COLO829 (cell line): Measurements from ENCODE around the gene SP140L.
"Not testable (repeated sequence)": the region's sequence is repeated elsewhere in the genome, so short reads cannot be mapped to it uniquely, and the experiment has no call there.

Source experiments
- DNase-seq: peaks from one replicate; pipeline ENCODE4 v3.0.0; 2012; ENCODE audit warnings: low spot score

SP140L gene

DNA sequence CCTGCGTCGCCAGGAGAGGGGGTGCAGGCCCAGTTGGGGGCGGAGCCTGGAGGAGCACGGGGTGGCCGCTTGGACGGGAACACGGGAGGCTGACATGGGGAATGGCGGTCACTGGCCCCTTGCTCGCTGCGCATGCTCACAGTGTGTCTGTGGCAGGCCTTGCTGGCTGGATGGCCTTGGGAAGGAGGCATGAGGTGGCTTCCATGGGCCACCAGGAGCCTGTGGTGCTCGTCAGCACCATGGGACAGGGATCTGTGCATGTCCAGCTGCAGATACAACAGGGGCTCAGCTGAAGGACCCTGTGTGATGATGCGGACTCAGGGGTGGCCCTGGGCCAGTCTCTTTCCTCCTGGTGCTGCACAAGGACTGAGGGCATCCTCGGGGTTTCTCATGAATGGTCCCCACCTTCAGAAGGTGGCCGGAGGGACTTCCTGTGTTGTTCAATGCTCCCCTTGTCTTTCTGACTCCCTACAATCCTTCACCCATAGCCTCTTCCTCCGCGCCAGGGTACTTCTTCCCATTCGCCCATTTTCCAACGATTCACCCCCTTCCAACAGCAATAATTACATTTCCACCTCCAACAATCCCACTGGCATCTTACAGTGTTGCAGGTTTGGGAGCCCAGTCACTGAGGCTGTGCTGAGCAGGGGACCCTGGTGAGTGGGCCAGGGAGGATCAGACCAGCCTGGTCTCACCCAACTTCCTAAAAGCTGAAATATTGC, 3.4 kb upstream of the SP140L start:
- DNase-seq = peak; percentile 42

DNA sequence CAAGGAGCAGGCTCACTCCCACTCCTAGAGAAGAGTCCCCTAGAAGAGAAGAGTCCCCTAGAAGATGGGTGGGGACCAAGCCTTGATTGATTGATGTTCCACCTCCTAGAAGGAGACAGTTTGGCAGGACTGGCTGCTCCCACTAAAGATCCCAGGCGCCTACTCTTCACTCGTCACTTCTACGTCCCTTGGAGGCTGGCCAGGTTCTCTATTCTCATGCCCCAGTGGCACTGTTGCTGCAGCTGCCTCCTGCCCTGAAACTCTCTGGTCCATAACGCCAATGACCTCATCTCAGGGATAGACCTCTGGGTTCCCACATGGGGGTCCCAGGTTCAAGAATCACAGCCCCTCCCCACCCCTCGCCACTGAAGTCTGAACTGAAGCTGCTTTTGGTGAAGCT, 2.5 kb upstream of the SP140L start:
- no peak for DNase-seq

DNA sequence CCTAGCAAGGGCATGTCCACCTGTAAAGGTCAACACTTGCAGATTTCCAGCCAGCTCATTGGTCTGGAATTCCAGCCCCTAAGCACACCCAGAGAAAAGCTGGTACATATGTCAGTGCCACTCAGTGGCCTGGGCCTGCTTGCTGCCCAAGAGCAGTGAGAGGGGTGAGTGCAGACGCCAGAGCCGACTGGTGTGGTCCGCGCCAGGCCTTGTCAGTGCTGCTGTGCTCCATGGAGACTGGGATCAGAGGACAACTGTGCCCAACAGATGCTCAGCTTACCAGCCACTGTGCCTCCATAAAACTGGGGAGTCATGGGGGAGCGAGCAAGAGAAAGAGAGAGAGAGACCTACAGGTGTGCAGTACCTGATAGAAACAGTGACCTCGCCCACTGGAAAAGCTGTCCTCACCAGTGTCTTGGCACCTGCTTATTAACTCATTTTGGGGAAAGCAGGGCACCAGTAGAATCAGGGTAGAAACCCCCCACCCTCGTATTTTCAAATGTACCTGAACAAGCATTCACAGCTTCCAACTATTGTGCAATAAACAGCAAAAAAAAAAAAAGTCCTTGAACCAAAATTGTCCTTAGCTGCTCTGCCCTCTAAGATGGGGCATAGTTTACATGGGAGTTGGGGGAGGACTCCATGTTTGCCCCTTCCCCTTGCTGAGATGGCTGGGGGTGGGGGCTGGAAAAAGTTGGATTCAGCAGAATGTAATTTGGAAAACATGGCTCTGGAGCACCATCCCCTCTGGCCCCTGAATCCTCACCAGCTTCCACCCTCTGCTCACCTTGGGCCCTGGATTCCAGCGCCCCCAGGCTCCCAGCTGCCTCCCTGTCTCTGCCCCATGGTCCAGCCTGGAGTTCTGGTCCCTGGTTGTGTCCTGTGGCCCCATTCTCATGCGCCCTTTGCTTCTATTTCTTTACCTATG, 1.4 kb upstream of the SP140L start:
- DNase-seq = no peak

DNA sequence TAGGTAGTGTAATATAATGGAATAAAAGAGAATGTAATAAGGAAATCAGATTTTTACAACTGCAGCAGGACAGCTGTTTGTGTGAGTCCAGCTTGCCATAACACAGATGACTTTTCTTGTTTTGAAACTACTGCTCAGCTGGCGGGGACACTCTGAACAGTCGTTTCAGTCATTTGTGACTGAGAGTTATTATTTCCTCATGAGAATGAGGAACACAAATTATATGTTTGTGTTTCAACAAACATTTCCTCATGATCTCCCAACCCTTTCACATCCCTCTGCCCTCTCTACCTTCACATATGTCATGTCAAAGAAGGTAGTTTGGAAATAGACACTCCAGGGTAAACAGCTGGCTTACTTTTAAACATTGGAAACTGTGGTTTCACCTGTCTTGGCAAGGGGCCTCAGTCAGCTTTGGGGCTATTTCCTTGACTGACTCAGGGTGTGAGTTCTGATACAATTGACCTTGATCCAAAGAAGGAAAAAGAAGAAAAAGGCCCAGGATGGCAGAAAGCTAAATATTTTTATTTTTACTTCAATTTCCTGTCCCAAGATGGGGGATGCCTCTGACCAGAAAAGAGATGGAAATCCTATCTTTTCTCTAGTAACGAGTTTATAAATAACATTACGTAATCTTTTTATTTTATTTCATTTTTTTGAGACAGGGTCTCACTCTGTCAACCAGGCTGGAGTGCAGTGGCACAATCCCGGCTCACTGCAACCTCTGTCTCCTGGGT, 593 bp downstream of the SP140L start:
- peak; percentile 13 for DNase-seq

DNA sequence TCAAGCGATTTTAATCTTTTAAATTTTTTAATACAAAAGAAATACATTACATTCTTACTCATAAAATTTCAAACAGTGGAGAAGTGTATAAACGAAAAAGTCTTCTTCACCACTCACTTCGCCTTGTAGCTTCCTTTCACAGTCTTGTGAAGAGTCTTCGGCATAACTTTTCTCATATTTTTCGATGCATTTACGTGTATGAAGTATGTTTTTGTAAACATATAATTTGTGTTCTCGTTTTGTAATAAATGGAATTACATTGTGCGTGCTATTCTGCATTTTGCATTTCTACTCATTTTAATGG, 1.1 kb downstream of the SP140L start:
- DNase-seq = no peak

DNA sequence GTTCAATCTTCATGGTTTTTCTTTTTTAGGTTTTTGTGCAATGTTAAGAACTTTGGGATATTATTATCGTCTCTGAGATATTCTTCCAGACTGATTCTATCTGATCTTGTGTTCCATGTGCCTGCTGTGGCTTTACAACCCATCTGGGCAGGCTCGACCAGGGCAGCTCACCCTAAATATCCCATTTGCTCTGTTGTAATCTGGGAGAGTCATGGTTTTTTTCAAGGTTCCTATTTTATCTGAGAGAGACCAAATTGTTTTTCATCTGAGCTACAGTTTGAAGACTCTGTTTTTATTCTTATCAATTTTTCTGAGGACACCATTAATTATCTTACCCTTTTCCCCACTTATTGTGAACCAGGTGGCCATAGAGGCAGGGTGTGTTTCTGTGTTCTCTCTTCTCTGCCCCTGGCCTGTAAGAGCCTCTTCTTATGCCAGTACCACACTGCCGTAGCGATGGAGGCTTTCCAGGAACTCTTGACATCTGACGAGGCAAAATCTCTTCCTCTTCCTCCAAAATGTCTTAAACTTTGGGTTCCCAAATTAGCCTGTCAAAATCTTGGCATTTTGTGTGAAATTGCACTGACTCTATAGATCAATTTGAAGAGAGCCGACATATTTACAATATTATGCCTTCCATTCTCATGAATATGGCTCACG, 3.1 kb downstream of the SP140L start:
- no peak for DNase-seq

DNA sequence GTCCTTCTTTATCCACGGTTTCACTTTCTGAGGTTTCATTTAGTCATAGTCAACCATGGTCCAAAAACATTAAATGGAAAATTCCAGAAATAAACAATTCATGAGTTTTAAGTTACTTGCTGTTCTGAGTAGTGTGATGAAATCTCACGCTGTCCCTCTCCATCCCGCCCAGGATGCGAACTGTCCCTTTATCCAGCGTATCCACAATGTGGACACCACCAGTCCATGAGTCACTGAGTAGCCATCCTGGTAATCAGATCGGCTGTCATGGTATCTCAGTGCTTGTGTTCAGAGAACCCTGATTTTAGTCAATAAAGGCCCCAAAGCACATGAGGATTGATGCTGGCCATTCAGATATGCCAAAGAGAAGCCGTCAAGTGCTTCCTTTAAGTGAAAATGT, 3.7 kb downstream of the SP140L start:
- no peak for DNase-seq

DNA sequence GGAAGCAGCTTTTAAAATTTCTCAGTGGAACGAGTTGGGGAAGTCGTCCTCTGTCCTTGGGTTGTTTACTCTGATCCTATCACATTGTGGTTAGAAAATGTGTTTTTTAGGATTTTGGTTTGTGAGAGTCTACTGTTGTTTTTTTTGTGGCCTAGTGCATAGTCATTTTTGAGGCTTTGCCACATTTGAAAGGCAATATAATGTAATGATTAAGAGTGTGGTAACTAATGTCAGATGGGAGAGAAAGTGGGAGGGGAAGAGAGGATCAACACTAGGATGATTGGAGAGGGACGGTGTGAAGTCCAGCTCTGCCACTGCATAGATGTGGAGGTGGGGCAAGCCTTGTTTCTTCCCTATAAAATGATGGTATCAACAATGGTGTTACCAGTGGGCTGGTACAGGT, 8.5 kb downstream of the SP140L start:
- DNase-seq = no peak

DNA sequence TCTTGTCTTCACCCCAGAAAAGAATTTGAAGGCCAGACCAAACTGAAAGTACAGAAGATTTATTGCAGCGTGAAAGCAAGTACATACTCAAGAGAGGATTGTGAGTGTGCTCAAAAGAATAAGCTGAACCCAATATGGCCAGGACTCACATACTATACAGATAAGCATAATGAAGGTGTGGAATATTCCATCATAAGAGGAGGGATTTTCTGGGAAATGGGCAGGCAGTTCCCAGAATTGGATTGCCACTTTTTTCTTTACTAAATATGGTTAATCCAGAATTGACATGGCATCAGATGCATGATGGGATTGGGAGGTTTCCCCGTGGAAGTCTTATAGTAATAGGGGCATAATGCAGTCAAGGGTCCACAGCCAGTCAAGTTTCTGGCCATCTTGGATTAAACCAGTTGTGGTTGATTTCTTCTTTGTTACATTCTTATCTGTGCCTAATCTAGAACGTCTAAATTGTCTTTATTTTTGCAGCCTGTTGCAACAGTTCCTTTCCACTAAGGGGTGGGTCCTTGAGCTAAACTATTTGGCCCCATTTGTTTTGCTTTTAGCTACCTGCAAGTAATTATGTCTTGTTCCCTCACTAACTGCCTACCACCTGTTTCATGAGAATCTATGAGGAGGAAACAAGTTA, 9.0 kb downstream of the SP140L start:
- DNase-seq = no peak

DNA sequence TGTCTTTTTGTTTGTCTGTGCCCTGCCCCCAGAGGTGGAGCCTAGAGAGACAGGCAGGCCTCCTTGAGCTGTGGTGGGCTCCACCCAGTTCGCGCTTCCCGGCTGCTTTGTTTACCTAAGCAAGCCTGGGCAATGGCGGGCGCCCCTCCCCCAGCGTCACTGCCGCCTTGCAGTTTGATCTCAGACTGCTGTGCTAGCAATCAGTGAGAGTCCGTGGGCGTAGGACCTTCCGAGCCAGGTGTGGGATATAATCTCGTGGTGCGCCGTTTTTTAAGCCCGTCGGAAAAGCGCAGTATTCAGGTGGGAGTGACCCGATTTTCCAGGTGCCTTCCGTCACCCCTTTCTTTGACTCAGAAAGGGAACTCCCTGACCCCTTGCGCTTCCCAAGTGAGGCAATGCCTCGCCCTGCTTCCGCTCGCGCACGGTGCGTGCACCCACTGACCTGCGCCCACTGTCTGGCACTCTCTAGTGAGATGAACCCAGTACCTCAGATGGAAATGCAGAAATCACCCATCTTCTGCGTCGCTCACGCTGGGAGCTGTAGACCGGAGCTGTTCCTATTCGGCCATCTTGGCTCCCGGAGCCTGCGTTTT, 15.0 kb downstream of the SP140L start:
- not testable (repeated sequence) for DNase-seq

DNA sequence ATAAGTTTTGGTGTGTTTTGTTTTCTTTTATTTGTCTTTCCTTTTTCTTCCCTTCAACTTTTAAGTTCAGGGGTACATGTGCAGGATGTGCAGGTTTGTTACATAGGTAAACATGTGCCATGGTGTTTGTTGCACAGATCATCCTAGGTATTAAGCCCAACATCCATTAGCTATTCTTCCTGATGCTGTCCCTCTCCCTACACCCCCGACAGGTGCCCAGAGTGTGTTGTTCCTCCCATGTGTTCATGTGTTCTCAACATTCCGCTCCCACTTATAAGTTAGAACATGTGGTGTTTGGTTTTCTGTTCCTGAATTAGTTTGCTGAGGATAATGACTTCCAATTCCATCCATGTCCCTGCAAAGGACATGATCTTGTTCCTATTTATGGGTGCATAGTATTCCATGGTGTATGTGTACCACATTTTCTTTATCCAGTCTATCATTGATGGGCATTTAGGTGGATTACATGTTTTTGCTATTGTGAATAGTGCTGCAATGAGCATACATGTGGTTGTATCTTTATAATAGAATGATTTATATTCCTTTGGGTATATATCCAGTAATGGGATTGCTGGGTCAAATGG, 16.1 kb downstream of the SP140L start:
- DNase-seq = not testable (repeated sequence)

DNA sequence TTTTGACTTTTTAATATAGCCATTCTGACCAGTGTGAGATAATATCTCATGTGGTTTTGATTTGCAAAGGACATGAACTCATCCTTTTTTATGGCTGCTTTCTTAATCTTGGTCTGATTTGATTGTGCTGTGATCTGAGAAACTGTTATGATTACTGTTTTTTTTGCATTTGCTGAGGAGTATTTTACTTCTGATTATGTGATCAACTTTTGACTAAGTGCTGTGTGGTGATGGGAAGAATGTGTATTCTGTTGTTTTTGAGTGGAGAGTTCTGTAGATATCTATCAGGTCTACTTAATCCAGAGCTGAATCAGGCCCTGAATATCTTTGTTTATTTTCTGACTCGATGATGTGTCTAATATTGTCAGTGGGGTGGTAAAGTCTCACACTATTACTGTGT, 16.8 kb downstream of the SP140L start:
- DNase-seq = no peak

DNA sequence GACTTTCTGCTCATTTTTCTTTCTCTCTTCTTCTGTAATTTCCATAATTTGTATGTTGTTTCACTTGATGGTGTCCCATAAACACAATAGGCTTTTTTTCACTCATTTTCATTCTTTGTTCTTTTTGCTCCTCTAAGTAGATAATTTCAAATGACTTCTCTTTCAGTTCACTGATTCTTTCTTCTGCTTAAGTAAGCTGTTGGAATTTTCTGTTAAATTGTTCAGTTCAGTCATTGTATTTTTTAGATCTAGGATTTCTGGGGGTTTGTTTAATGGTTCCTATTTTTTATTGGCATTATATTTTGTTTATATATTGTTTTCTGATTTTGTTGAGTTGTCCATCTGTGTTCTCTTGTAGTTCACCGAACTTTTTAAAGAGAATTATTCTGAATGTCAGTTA, 19.5 kb downstream of the SP140L start:
- no peak for DNase-seq

DNA sequence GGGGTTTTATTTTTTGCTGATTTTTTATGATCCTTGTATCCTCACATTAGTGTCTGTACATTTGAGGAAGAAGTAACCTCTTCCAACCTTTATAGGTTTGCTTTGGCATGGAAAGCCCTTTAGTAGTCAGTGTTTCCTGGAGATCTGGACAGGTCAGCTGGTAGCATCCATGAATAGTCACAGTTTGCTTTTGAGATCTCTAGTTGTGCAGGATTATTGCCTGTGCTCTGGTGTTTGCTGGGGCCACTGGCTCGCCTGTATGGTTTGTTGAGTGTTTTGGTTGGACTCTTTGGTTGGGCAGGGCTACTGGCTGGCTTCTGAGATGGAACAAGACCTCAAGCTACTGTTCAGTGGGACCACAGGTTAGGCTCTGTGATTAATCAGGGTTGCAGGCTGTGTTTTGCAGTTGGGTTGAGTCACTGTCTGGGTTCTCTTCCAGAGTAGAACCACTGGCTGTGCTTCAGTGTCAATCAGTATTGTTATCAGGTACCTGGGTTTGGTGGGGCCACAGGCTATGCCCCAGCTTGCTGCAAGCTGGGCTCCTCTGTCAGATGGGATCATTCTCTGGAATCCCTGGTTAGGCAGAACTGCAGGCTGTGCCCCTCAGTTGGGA, 20.0 kb downstream of the SP140L start:
- no peak for DNase-seq

DNA sequence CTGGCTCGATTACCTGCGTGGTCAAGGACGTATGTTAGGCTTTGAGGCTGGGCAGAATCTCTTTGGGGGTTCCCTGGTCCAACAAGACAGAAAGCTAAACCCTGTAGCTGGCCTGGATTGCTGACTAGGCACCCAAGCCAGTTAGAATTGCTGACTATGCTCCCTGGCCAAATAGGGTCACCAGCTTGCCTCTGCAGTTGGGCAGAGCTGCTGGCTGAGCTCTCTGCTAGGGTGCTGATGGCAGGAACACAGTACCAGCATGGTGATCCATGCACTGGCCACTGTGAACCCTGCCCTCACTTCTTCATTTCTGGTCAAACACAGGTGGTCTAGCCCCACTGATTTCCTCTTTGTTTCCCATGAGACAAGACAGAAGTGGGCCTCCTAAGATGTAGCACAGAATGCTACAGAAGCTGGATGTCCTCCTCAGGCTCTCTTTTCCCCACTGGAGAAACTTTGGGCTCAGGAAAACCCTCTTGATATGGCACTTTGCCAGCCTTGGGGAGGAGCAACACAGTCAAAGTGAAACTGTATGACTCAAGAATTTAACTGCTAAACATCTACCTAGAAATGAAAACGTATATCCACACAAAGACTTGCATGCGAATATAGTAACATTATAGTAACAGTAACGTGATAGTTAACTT, 20.8 kb downstream of the SP140L start:
- DNase-seq = no peak

DNA sequence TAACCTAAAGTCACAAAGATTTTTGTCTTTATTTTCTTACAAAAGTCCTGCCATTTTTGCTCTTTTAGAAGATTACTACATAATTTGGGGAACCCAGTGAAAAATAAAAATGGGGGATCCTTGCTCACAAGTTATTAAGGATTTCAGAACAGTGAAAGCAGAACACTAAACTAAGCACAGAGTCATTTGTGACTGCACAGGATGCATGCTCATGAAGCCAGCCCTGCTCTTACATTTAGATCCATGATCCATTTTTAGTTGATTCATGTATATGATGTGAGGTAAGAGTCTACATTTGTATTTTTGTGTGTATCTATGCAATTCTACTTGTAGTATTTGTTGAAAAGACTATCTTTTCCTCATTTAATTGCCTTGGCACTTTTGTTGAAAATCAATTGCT, 21.8 kb downstream of the SP140L start:
- DNase-seq = no peak

DNA sequence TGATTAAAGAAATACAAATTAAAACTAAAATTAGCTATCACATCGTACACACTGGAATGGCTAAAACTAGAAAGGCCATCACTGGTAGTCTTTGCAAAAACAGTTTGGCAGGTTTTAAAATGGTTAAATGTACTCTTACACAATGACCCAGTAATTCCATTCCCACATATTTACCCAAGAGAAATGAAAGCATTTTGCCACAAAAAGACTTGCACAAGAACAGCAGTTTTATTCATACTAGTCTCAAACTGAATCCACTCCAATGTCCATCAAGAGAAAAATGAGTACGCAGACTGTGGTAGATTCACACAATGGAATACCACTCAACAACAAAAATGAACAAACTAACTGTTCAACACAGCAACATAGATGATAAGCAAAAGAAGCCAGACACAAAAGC, 29.1 kb downstream of the SP140L start:
- no peak for DNase-seq

DNA sequence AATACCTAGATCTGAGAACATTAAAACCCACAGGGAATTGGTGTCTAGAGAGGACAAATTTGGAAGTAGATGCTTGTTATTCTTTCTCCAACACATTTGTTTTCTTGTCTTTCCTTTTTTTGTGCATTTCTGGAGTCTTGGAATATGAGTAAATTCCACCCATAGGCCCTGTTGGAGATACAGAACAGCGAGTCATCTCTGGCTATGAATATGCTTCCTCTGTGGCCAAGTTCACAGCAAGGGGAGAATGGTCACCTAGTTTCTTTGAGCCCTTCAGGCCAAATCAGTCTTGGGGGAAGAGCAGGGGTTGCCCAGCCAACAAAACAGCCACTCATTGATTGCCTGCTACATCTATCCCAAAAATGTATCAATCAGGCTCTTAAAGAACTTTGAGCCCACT, 31.3 kb downstream of the SP140L start:
- no peak for DNase-seq

DNA sequence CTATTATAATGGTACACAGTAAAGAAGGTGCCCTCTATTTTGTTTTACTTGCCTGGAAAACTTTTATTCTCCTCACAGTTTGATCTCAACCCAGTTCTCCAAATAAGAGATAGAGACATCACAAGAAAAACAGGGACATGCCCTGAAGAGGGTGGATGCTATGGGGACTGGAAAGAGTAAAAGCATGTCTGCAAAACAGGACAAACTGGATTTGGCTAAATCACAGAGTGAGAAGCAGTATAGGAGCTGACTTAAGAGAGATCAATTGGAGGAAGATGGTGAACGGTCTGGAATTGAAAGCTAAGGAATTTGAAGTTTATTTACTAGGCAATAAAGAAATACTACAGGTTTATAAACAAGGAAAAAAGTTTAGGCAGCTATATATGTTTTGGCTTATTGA, 33.0 kb downstream of the SP140L start:
- no peak for DNase-seq

DNA sequence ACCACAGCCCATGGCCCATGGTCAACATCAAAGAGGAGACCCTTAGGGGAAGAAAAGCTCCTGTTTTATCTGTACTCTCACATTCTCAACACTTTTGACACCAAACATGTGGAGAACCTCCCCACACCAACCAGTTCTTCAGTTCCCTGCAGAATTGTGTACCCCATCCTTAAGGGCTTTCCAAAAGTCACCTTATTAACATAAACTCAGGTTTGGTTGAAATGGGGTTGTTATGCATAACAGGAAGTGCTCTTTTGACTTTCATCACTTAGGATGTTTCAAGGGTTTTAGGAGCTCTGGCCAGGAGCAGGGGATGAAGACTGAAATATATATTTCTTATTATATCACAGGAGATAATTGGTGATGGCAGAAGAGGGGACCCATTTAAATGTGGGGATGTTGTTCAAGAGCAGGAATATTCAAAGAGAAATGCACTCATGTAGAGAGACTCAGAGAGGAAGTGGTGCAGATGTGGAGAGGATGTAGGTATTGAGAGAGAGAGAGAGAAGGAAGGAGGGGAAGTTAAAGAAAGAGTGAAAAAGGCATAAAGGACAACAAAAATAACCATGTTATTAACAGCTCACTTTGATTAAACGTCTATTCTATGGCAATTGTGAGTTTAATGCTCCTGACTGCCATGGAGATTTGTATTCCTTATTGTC, 35.2 kb downstream of the SP140L start:
- no peak for DNase-seq
